Measurements from ENCODE around the gene SLC23A1. TPM values are rescaled to one million over a fixed set of nuclear protein-coding genes. Genes with fewer than 3 reads are reported as not detected.

Gene SLC23A1
- total and polyA plus RNA-seq, 2 of the 13 experiments (the other 11 are each of a cell fraction or from before 2014, with no cell fraction given) = 6.0 to 6.6 TPM

GRCh38 chr5:139410993-139411828, 28.1 kb upstream of the SLC23A1 start:
- no TSS peak for BruUV-seq (replicated peaks)
- WGBS (ENCODE audit: low lambda C conversion rate) = 68% methylated on average over 16 of the region's 17 CpGs
- intact Hi-C loops (cut with micrococcal nuclease; ENCODE audit: unreplicated experiment) = no loop called here
- ChIA-PET POLR2A (interaction anchor here (0.7 to 0.9 kb wide), 2 partner anchors 9 to 92 kb away, joined by 3 read pairs; no protein-coding TSS in a partner anchor), CTCF (ENCODE audit: low intra/inter-chr PET ratio, low total read pairs) (no interaction called here)
- FAIRE-seq (no peak), ATAC-seq (no peak), DNase-seq (ENCODE audit: low spot score) (no peak)
- H3K4me2 ChIP-seq (ENCODE audit: low read depth, low read length) = no peak overlapping the region
- no peak overlapping the region for H3K9ac ChIP-seq (ENCODE audit: insufficient read depth, low read depth, low read length)
- peaks cover 33% of the 10 kb centered on the region for H3K4me1 ChIP-seq (ENCODE audit: insufficient read depth, low read length)
- H3K27ac ChIP-seq (ENCODE audit: extremely low read length, insufficient read depth, low read length) = no peak overlapping the region
- no peak overlapping the region for H2AFZ ChIP-seq (ENCODE audit: low read length)
- H3K36me3 ChIP-seq (replicated peaks in 1 of 2; ENCODE audit: control insufficient read depth in 1 of 2, insufficient read depth in 2 of 2, low read length in 2 of 2) = no peaks in the 10 kb centered on the region
- no peak overlapping the region for H3K4me3 ChIP-seq (replicated peaks in 1 of 3; ENCODE audit: insufficient read depth in 1 of 3, low read depth in 2 of 3, low read length in 3 of 3)
- no peaks in the 10 kb centered on the region for H3K79me2 ChIP-seq (ENCODE audit: insufficient read depth, low read length)
- in situ Hi-C loops (cut with HindIII; ENCODE audit: extremely low pct_ligation_motif_present, low pct_unique_long_range_greater_than_20kb) = no loop called here
- H3K27me3 ChIP-seq (ENCODE audit: control insufficient read depth in 1 of 2, insufficient read depth in 2 of 2, low read length in 2 of 2) = no peaks in the 10 kb centered on the region
- no peaks in the 10 kb centered on the region for H3K9me3 ChIP-seq (ENCODE audit: low read length)
- H4K20me1 ChIP-seq (ENCODE audit: insufficient read depth, low read length) = no peaks in the 10 kb centered on the region
- TF ChIP-seq CAMTA2 (CRISPR knock-in tag; IDR thresholded peaks at IDR 0.05; ENCODE audit: borderline replicate concordance) (no peak), CCAR2 (optimal IDR thresholded peaks at IDR 0.05; ENCODE audit: low read depth, low read length) (no peak), CBX1 (IDR thresholded peaks at IDR 0.05; ENCODE audit: low read depth) (no peak), PITX1 (CRISPR knock-in tag; IDR thresholded peaks at IDR 0.05) (no peak), DPF2 (CRISPR knock-in tag; IDR thresholded peaks at IDR 0.05; ENCODE audit: borderline replicate concordance, low read depth) (no peak), ZNF572 (CRISPR knock-in tag; IDR thresholded peaks at IDR 0.05) (no peak), ZKSCAN8 (CRISPR knock-in tag; IDR thresholded peaks at IDR 0.05; ENCODE audit: borderline replicate concordance) (no peak), POGZ (CRISPR knock-in tag; IDR thresholded peaks at IDR 0.05) (no peak), ATF5 (CRISPR knock-in tag; IDR thresholded peaks at IDR 0.05; ENCODE audit: low read depth) (no peak), ZFP36L2 (CRISPR knock-in tag; IDR thresholded peaks at IDR 0.05) (no peak), IRF9 (CRISPR knock-in tag; IDR thresholded peaks at IDR 0.05; ENCODE audit: borderline replicate concordance) (no peak), RARG (CRISPR knock-in tag; IDR thresholded peaks at IDR 0.05; ENCODE audit: low read depth) (no peak), ZNF639 (CRISPR knock-in tag; conservative IDR thresholded peaks at IDR 0.05) (no peak), STAG1 (CRISPR knock-in tag; IDR thresholded peaks at IDR 0.05) (no peak), ZSCAN5A (CRISPR knock-in tag; IDR thresholded peaks at IDR 0.05; ENCODE audit: borderline replicate concordance) (no peak), ZNF280B (CRISPR knock-in tag; IDR thresholded peaks at IDR 0.05; ENCODE audit: borderline replicate concordance) (no peak)

All from HepG2 (cell line).